H1 (cell line): ENCODE results near the gene STAC. TPM values are rescaled to one million over a fixed set of nuclear protein-coding genes. Genes with fewer than 3 reads are reported as not detected.

Experiments
- CTCF ChIA-PET: fragments of 300-600 bp; sonication (Branson Sonifier 250); formaldehyde crosslinking; loops from one replicate; lab custom pipeline; 2021; ENCODE audit not compliant: partially characterized antibody; lab: Charles Lee
- POLR2A ChIA-PET: fragments of 300-600 bp; sonication (Branson Sonifier 250); formaldehyde crosslinking; loops from one replicate; lab custom pipeline; 2021; ENCODE audit warnings: inconsistent platforms; ENCODE audit not compliant: partially characterized antibody; lab: Charles Lee
- DNase-seq, 2 experiments: peaks; one replicate each; pipeline versions ENCODE4 v3.0.0 to v3.0.0-alpha.2; 2010 to 2022; ENCODE audit warnings: low spot score in 2 of 2, low read depth in 1 of 2, mixed read lengths in 1 of 2
- FAIRE-seq: peaks from 2 replicates; lab custom pipeline; 2011; peaks lifted over from hg19 to GRCh38; lab: Jason Lieb, UNC
- H2AFZ ChIP-seq: 2 replicates; pipeline ENCODE4 v1.8.1; 2012; ENCODE audit warnings: low read length, inconsistent platforms
- H2AK5ac ChIP-seq: 2 replicates; pipeline ENCODE4 v1.6.1; 2013; ENCODE audit warnings: low read depth, low read length
- H2BK120ac ChIP-seq: replicated peaks from 2 replicates; pipeline ENCODE3; 2013; ENCODE audit warnings: low read depth, low read length, inconsistent platforms
- H2BK12ac ChIP-seq: 2 replicates; pipeline ENCODE4 v1.6.1; 2013; ENCODE audit warnings: low read depth, low read length
- H2BK15ac ChIP-seq: 2 replicates; pipeline ENCODE4 v1.6.1; 2013; ENCODE audit warnings: low read length
- H2BK20ac ChIP-seq: 2 replicates; pipeline ENCODE4 v1.6.1; 2013; ENCODE audit warnings: low read length
- H2BK5ac ChIP-seq: 2 replicates; pipeline ENCODE4 v1.6.1; 2013; ENCODE audit warnings: low read depth, low read length
- H3K14ac ChIP-seq: 2 replicates; pipeline ENCODE4 v1.6.1; 2013; ENCODE audit warnings: inconsistent platforms; ENCODE audit not compliant: insufficient read length
- H3K18ac ChIP-seq: 2 replicates; pipeline ENCODE4 v1.6.1; 2013; ENCODE audit warnings: low read length; ENCODE audit errors: extremely low read depth
- H3K23ac ChIP-seq: 2 replicates; pipeline ENCODE4 v1.6.1; 2013; ENCODE audit warnings: inconsistent platforms; ENCODE audit not compliant: insufficient read length
- H3K23me2 ChIP-seq: 2 replicates; pipeline ENCODE4 v1.6.1; 2013; ENCODE audit warnings: low read depth, low read length
- H3K27ac ChIP-seq: 2 replicates; pipeline ENCODE4 v1.6.1; 2011; ENCODE audit warnings: low read depth, low read length, inconsistent platforms
- H3K27me3 ChIP-seq, 4 experiments: replicated peaks in 1 of 4; 1 replicate in 1 of 4; 2 replicates in 3 of 4; pipeline versions ENCODE4 v1.6.1 to v1.8.1; 2011 to 2013; ENCODE audit warnings: low read length in 3 of 4, mild to moderate bottlenecking in 3 of 4, inconsistent platforms in 2 of 4, mixed read lengths in 2 of 4, moderate library complexity in 1 of 4; ENCODE audit not compliant: control insufficient read depth in 3 of 4, insufficient read depth in 3 of 4; ENCODE audit errors: extremely low read depth in 1 of 4
- H3K36me3 ChIP-seq, 4 experiments: 2 replicates each; pipeline versions ENCODE4 v1.6.1 to v1.8.1; 2011 to 2013; ENCODE audit warnings: mild to moderate bottlenecking in 4 of 4, low read length in 3 of 4, moderate library complexity in 2 of 4, control low read depth in 1 of 4, inconsistent platforms in 1 of 4; ENCODE audit not compliant: insufficient read depth in 4 of 4, control insufficient read depth in 2 of 4
- H3K4ac ChIP-seq: replicated peaks from 2 replicates; pipeline ENCODE3; 2013; ENCODE audit warnings: low read length, low read depth, mixed read lengths, inconsistent platforms; ENCODE audit not compliant: insufficient read length
- H3K4me1 ChIP-seq, 4 experiments: replicated peaks in 1 of 4; 1 replicate in 1 of 4; 2 replicates in 3 of 4; pipeline versions ENCODE4 v1.6.1 to v1.8.1; 2011 to 2013; ENCODE audit warnings: low read length in 3 of 4, inconsistent platforms in 2 of 4, mixed read lengths in 1 of 4; ENCODE audit not compliant: insufficient read depth in 4 of 4, control insufficient read depth in 3 of 4
- H3K4me2 ChIP-seq, 2 experiments: 2 replicates each; pipeline versions ENCODE4 v1.6.1 to v1.8.1; 2011 to 2013; ENCODE audit warnings: low read depth in 2 of 2, low read length in 2 of 2, control low read depth in 1 of 2, inconsistent platforms in 1 of 2, mild to moderate bottlenecking in 1 of 2; ENCODE audit not compliant: insufficient read depth in 1 of 2
- H3K4me3 ChIP-seq, 4 experiments: fragments of 200-600, 300-600 bp in 1 of 4; sonication (generic), shearing (Covaris generic), sonication (Bioruptor Twin) in 1 of 4; 2 replicates each; pipeline versions ENCODE4 v1.5.1 to v1.8.1; 2011 to 2016; ENCODE audit warnings: low read length in 4 of 4, low read depth in 3 of 4, control low read depth in 2 of 4, inconsistent platforms in 2 of 4, mild to moderate bottlenecking in 2 of 4, mixed read lengths in 1 of 4, moderate library complexity in 1 of 4; ENCODE audit not compliant: insufficient read depth in 2 of 4; ENCODE audit errors: extremely low read depth in 1 of 4
- H3K56ac ChIP-seq: replicated peaks from 2 replicates; pipeline ENCODE3; 2013; ENCODE audit warnings: low read depth, mild to moderate bottlenecking, mixed read lengths, low read length, inconsistent platforms; ENCODE audit not compliant: insufficient read length
- H3K79me1 ChIP-seq: 2 replicates; pipeline ENCODE4 v1.6.1; 2013; ENCODE audit warnings: low read depth, low read length, control low read depth
- H3K79me2 ChIP-seq, 2 experiments: 2 replicates each; pipeline versions ENCODE4 v1.6.1 to v1.8.1; 2012 to 2013; ENCODE audit warnings: low read length in 2 of 2, mild to moderate bottlenecking in 2 of 2, inconsistent platforms in 1 of 2; ENCODE audit not compliant: insufficient read depth in 2 of 2, control insufficient read depth in 1 of 2
- H3K9ac ChIP-seq, 4 experiments: replicated peaks in 1 of 4; 1 replicate in 1 of 4; 2 replicates in 3 of 4; pipeline versions ENCODE4 v1.6.1 to v1.8.1; 2011 to 2013; ENCODE audit warnings: low read depth in 3 of 4, low read length in 3 of 4, control low read depth in 2 of 4, mild to moderate bottlenecking in 2 of 4, moderate library complexity in 2 of 4, inconsistent platforms in 1 of 4; ENCODE audit errors: extremely low read depth in 1 of 4
- H3K9me3 ChIP-seq, 2 experiments: 2 replicates each; pipeline versions ENCODE4 v1.6.1 to v1.8.1; 2012 to 2013; ENCODE audit warnings: mild to moderate bottlenecking in 2 of 2, moderate library complexity in 2 of 2, control low read depth in 1 of 2, inconsistent platforms in 1 of 2, low read depth in 1 of 2, low read length in 1 of 2, mixed read lengths in 1 of 2; ENCODE audit not compliant: insufficient read depth in 2 of 2
- H4K20me1 ChIP-seq, 2 experiments: replicated peaks in 1 of 2; 2 replicates each; pipeline versions ENCODE3 to v1.8.1; 2011 to 2013; ENCODE audit warnings: inconsistent platforms in 2 of 2, low read length in 2 of 2, mild to moderate bottlenecking in 1 of 2; ENCODE audit not compliant: insufficient read depth in 2 of 2, control insufficient read depth in 1 of 2
- H4K5ac ChIP-seq: 2 replicates; pipeline ENCODE4 v1.6.1; 2013; ENCODE audit warnings: low read length, low read depth, mixed read lengths, inconsistent platforms; ENCODE audit not compliant: insufficient read length
- H4K8ac ChIP-seq: 2 replicates; pipeline ENCODE4 v1.8.0; 2013; ENCODE audit warnings: mild to moderate bottlenecking, moderate library complexity, low read length, inconsistent platforms; ENCODE audit not compliant: insufficient read depth; ENCODE audit errors: extremely low read depth
- H4K91ac ChIP-seq: replicated peaks from 2 replicates; pipeline ENCODE3; 2013; ENCODE audit warnings: low read length, mixed read lengths, inconsistent platforms; ENCODE audit not compliant: insufficient read length
- CBX8 ChIP-seq: fragments of 300-800, 300-1000 bp; sonication (generic); IDR thresholded peaks from 2 replicates; pipeline ENCODE4 v1.7.1; 2016; ENCODE audit warnings: low read depth, low read length, borderline replicate concordance
- CREB1 ChIP-seq: IDR thresholded peaks from 2 replicates; pipeline ENCODE4 v1.6.1; 2012; ENCODE audit warnings: inconsistent platforms
- EP300 ChIP-seq, 2 experiments: IDR thresholded peaks; 1 replicate in 1 of 2; 2 replicates in 1 of 2; pipeline ENCODE4 v1.6.1; 2011 to 2012; ENCODE audit warnings: low read depth in 2 of 2, low read length in 2 of 2, mild to moderate bottlenecking in 2 of 2, borderline replicate concordance in 1 of 2, inconsistent platforms in 1 of 2, moderate library complexity in 1 of 2
- EZH2 ChIP-seq: fragments of 200-600 bp; sonication (generic); IDR thresholded peaks from 2 replicates; pipeline ENCODE4 v1.7.1; 2012; ENCODE audit warnings: low read depth, mild to moderate bottlenecking, moderate library complexity, low read length, inconsistent platforms; ENCODE audit not compliant: severe bottlenecking
- FOSL1 ChIP-seq: IDR thresholded peaks from 2 replicates; pipeline ENCODE4 v1.6.1; 2011; ENCODE audit warnings: mild to moderate bottlenecking, low read depth, low read length, moderate library complexity; ENCODE audit not compliant: insufficient read depth
- MAFK ChIP-seq: IDR thresholded peaks from 2 replicates; pipeline ENCODE4 v1.6.1; 2012; ENCODE audit warnings: low read depth, mild to moderate bottlenecking, improper control_type of control experiment, low read length
- NANOG ChIP-seq: IDR thresholded peaks from 2 replicates; pipeline ENCODE4 v1.6.1; 2011; ENCODE audit warnings: low read length, low read depth, mild to moderate bottlenecking, inconsistent platforms; ENCODE audit not compliant: insufficient read depth, poor library complexity, severe bottlenecking
- NRF1 ChIP-seq: IDR thresholded peaks from 2 replicates; pipeline ENCODE4 v1.6.1; 2011; ENCODE audit warnings: mild to moderate bottlenecking, low read depth, low read length, improper control_type of control experiment
- RFX5 ChIP-seq: IDR thresholded peaks from 2 replicates; pipeline ENCODE4 v1.6.1; 2011; ENCODE audit warnings: low read depth, low read length, improper control_type of control experiment, borderline replicate concordance
- RXRA ChIP-seq: IDR thresholded peaks from 2 replicates; pipeline ENCODE4 v1.6.1; 2011; ENCODE audit warnings: low read depth, mild to moderate bottlenecking, low read length, moderate library complexity; ENCODE audit not compliant: insufficient read depth
- SAP30 ChIP-seq: fragments of 300-600 bp; sonication (generic); IDR thresholded peaks from 2 replicates; pipeline ENCODE4 v1.7.1; 2012; ENCODE audit warnings: low read length, moderate library complexity, mild to moderate bottlenecking, inconsistent platforms; ENCODE audit not compliant: insufficient read depth, insufficient replicate concordance
- SIX5 ChIP-seq: IDR thresholded peaks from 2 replicates; pipeline ENCODE4 v1.6.1; 2011; ENCODE audit warnings: mild to moderate bottlenecking, low read depth, low read length
- SP1 ChIP-seq: IDR thresholded peaks from 2 replicates; pipeline ENCODE4 v1.6.1; 2011; ENCODE audit warnings: low read depth, low read length
- SRF ChIP-seq: IDR thresholded peaks from 2 replicates; pipeline ENCODE4 v1.6.1; 2011; ENCODE audit warnings: mild to moderate bottlenecking, low read depth, low read length, moderate library complexity
- SUZ12 ChIP-seq: fragments of 200-600 bp; sonication (generic); IDR thresholded peaks from 2 replicates; pipeline ENCODE4 v1.6.1; 2012; ENCODE audit warnings: mild to moderate bottlenecking, inconsistent platforms, low read length, moderate library complexity, mixed read lengths
- WGBS, 2 experiments: shearing (Covaris generic) in 1 of 2; methylation state at CpG; one replicate each; pipeline versions ENCODE4 v1.1.6 to v1.1.7; 2013 to 2015; ENCODE audit warnings: low lambda C conversion rate in 2 of 2, mixed read lengths in 2 of 2, inconsistent platforms in 1 of 2, low coverage in 1 of 2, missing lambda C conversion rate in 1 of 2; ENCODE audit not compliant: insufficient replicate concordance in 2 of 2, insufficient coverage in 1 of 2, insufficient read length in 1 of 2; ENCODE audit errors: extremely low coverage in 1 of 2, missing lambda C conversion rate in 1 of 2; 5-methylcytosine and 5-hydroxymethylcytosine counted together
- polyA plus RNA-seq, 7 experiments: library from polyadenylated mRNA; depleted of rRNA in 3 of 7; stranded (reverse) in 5 of 7; unstranded in 2 of 7; fragments of >200 nt in 5 of 7; fragments of 200-250 nt in 2 of 7; gene quantifications; 1 replicate in 5 of 7; 2 replicates in 1 of 7; 4 replicates in 1 of 7; pipeline versions ENCODE4 v1.2.1 to v1.2.3, GENCODE V29; 2011 to 2013; ENCODE audit warnings: missing spikeins in 2 of 7, mixed read lengths in 2 of 7
- total RNA-seq: library from RNA; stranded (reverse); fragmentation: NEBNext Ultra II Directional; extraction: Animal tissue kit (Norgen Biotek cat#: 25700); gene quantifications from 2 replicates; pipeline ENCODE4 v1.2.1, GENCODE V29; 2021

STAC gene
- total and polyA plus RNA-seq, 2 of the 8 experiments (the other 6 are each of a cell fraction or from before 2014, with no cell fraction given): 8.0 to 18.1 TPM

DNA sequence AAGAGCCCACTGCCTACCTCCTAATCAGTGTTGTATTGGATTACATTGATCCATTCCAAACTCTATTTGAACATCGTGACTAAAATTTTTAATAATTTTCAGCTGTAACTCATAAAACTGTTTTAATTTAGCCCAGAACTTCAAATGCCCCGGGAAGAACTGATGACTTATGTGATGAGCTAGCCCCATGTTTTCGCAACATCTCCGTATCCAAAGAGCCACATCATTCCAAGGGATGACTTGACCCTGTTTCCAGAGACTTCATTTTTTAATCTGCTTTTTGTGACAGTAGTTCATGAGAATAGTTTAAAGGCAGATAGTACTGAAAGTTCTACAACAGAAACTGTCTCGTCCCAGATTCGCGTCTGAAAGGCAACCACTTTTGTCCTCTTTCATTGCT, 97.4 kb downstream of the STAC start:
- Histone ChIP-seq H3K4me1 (no peaks in the 10 kb centered on the region), H3K27me3 (no peaks in the 10 kb centered on the region), H4K20me1 (no peaks in the 10 kb centered on the region), H3K18ac (no peak overlapping the region), H3K56ac (no peak overlapping the region), H4K91ac (no peak overlapping the region), H3K79me1 (no peaks in the 10 kb centered on the region), H2BK20ac (no peak overlapping the region), H4K5ac (no peak overlapping the region), H3K4me3 (no peak overlapping the region), H3K23me2 (no peaks in the 10 kb centered on the region; the same call in 1 of the 2 replicates), H3K9ac (no peak overlapping the region), H3K23ac (no peak overlapping the region), H2BK15ac (no peak overlapping the region), H2BK12ac (no peak overlapping the region), H3K79me2 (no peaks in the 10 kb centered on the region), H3K4me2 (no peak overlapping the region), H3K4ac (no peak overlapping the region), H2AFZ (no peak overlapping the region), H2AK5ac (no peak overlapping the region), H4K8ac (no peak overlapping the region), H3K14ac (no peak overlapping the region), H2BK120ac (no peak overlapping the region), H3K9me3 (0 out of 4 replicates have a peak, but pooled peaks cover 0 to 3% of the 10 kb centered on the region in 2 experiments), H3K27ac (no peak overlapping the region), H3K36me3 (no peaks in the 10 kb centered on the region; a peak in 1 of 8 replicates), H2BK5ac (no peak overlapping the region)
- WGBS, 2 experiments: 83% methylated on average over 7 of the region's 7 CpGs; no CpG with 5 or more reads in 1 of the 2 experiments
- DNase-seq (no peak), FAIRE-seq (no peak)
- CTCF ChIA-PET: interaction anchor here (0.7 to 1.4 kb wide), 2 partner anchors 9 to 345 kb away, joined by 3 to 4 read pairs; no protein-coding TSS in a partner anchor
- POLR2A ChIA-PET: no interaction called here
- no peak for TF ChIP-seq CBX8
- TF ChIP-seq SAP30: no peak
- TF ChIP-seq NRF1: no peak
- TF ChIP-seq EZH2: no peak
- no peak for TF ChIP-seq FOSL1
- TF ChIP-seq NANOG: no peak
- no peak for TF ChIP-seq SRF
- no peak for TF ChIP-seq CREB1
- TF ChIP-seq EP300 (IDR thresholded peaks at IDR 0.05; ENCODE audit: borderline replicate concordance in 1 of 2, low read depth in 2 of 2, low read length in 2 of 2): no peak
- TF ChIP-seq SP1: no peak
- no peak for TF ChIP-seq RXRA
- no peak for TF ChIP-seq MAFK
- no peak for TF ChIP-seq SIX5
- no peak for TF ChIP-seq SUZ12
- TF ChIP-seq RFX5: no peak
